K562 (cell line): ENCODE measurements around the gene PRMT2. TPM values are rescaled to one million over a fixed set of nuclear protein-coding genes. Genes with fewer than 3 reads are reported as not detected.

Source experiments
- ASH1L ChIP-seq: fragments of 450-650 bp; IDR thresholded peaks from 2 replicates; pipeline ENCODE4 v1.6.1; 2018; ENCODE audit warnings: borderline replicate concordance, mild to moderate bottlenecking, low read depth; ENCODE audit not compliant: partially characterized antibody
- BACH1 ChIP-seq: fragments of 200-800 bp; sonication (Bioruptor generic); IDR thresholded peaks from 2 replicates; pipeline ENCODE4 v1.6.1; 2016; ENCODE audit warnings: missing genetic modification characterization, missing compliant biosample characterization
- CBX3 ChIP-seq, 2 experiments: IDR thresholded peaks; 1 replicate in 1 of 2; 2 replicates in 1 of 2; pipeline ENCODE4 v1.6.1; 2012; ENCODE audit warnings: inconsistent platforms in 2 of 2, low read length in 2 of 2, borderline replicate concordance in 1 of 2, control low read depth in 1 of 2
- CHCHD3 ChIP-seq: fragments of 250-450 bp; sonication (Bioruptor Pico); IDR thresholded peaks from 2 replicates; pipeline ENCODE4 v2.1.2; 2022; ENCODE audit warnings: mild to moderate bottlenecking
- DDX20 ChIP-seq: fragments of 450-650 bp; IDR thresholded peaks from 2 replicates; pipeline ENCODE4 v1.6.1; 2016; ENCODE audit warnings: missing genetic modification characterization, low read depth, mild to moderate bottlenecking, missing compliant biosample characterization, moderate library complexity
- GTF2B ChIP-seq: IDR thresholded peaks from 2 replicates; pipeline ENCODE4 v1.6.1; 2011; ENCODE audit not compliant: insufficient read length; ENCODE audit errors: extremely low read depth
- MLLT1 ChIP-seq, 2 experiments: fragments of 450-650 bp; IDR thresholded peaks; 2 replicates each; pipeline ENCODE4 v1.6.1; 2016
- MTA2 ChIP-seq: fragments of 450-650 bp; IDR thresholded peaks from 2 replicates; pipeline ENCODE4 v1.6.1; 2016; ENCODE audit warnings: low read depth
- POLR2AphosphoS5 ChIP-seq: IDR thresholded peaks from 2 replicates; pipeline ENCODE4 v1.6.1; 2011; ENCODE audit warnings: mild to moderate bottlenecking, low read depth, low read length, moderate library complexity; ENCODE audit not compliant: control insufficient read depth, insufficient read depth
- RNF2 ChIP-seq: sonication (generic); IDR thresholded peaks from 2 replicates; pipeline ENCODE4 v1.6.1; 2016
- SAFB2 ChIP-seq: fragments of 200-400 bp; formaldehyde crosslinking; IDR thresholded peaks from 2 replicates; pipeline ENCODE4 v1.6.1; 2018; ENCODE audit warnings: borderline replicate concordance, low read length, low read depth, moderate library complexity; ENCODE audit not compliant: severe bottlenecking
- SMAD2 ChIP-seq: fragments of 150-350 bp; IDR thresholded peaks from 2 replicates; pipeline ENCODE4 v1.6.1; 2014; ENCODE audit warnings: low read depth, mild to moderate bottlenecking, low read length
- TEAD2 ChIP-seq: fragments of 450-650 bp; IDR thresholded peaks from 2 replicates; pipeline ENCODE4 v1.6.1; 2016; ENCODE audit warnings: missing genetic modification characterization, control low read depth, missing compliant biosample characterization
- ZNF175 ChIP-seq: fragments of 200-800 bp; sonication (Bioruptor generic); IDR thresholded peaks from 2 replicates; pipeline ENCODE4 v1.6.1; 2016; ENCODE audit warnings: low read depth, mild to moderate bottlenecking, missing genetic modification characterization, missing compliant biosample characterization
- ZNF24 ChIP-seq: fragments of 450-650 bp; IDR thresholded peaks from 2 replicates; pipeline ENCODE4 v1.6.1; 2016
- ZNF76 ChIP-seq: fragments of 250-450 bp; sonication (Bioruptor Pico); IDR thresholded peaks from 2 replicates; pipeline ENCODE4 v1.4.0; 2020; ENCODE audit warnings: mild to moderate bottlenecking, moderate library complexity, borderline replicate concordance
- polyA plus RNA-seq, 8 experiments: library from polyadenylated mRNA; depleted of rRNA in 4 of 8; stranded (reverse) in 5 of 8; unstranded in 3 of 8; fragments of >200 nt; fragmentation: Nextera tagmentation in 2 of 8; fragmentation: Illumina TruSeq in 1 of 8; extraction: Ambion mirVana in 2 of 8; extraction: Trizol in 1 of 8; gene quantifications; 2 replicates each; pipeline versions ENCODE4 v1.2.1 to v1.2.3, GENCODE V29; 2011 to 2014; ENCODE audit warnings: inconsistent platforms in 1 of 8, missing spikeins in 1 of 8
- total RNA-seq, 7 experiments: library from RNA; depleted of rRNA in 6 of 7; stranded (reverse); fragments of >200 nt in 6 of 7; fragmentation: Illumina TruSeq in 2 of 7; extraction: Trizol in 2 of 7; gene quantifications; 2 replicates each; pipeline versions ENCODE4 v1.2.1 to v1.2.3, GENCODE V29; 2011 to 2021; ENCODE audit warnings: low replicate concordance in 1 of 7
- TF ChIP-seq, protein P1 (sequence below): fragments of 450-650 bp; IDR thresholded peaks from 2 replicates; pipeline ENCODE4 v1.6.1; 2016; ENCODE audit warnings: missing biosample characterization, missing genetic modification characterization
- TF ChIP-seq, protein P2 (sequence below): fragments of 450-650 bp; IDR thresholded peaks from 2 replicates; pipeline ENCODE4 v1.7.1; 2018; ENCODE audit warnings: mild to moderate bottlenecking, low read depth; ENCODE audit not compliant: partially characterized antibody
- TF ChIP-seq, protein P3 (sequence below): fragments of 250-450 bp; sonication (Bioruptor Pico); IDR thresholded peaks from 2 replicates; pipeline ENCODE4 v1.9.0; 2021; ENCODE audit warnings: mild to moderate bottlenecking, inconsistent platforms

PRMT2 gene
- total and polyA plus RNA-seq, 9 of the 15 experiments (the other 6 are each of a cell fraction or from before 2014, with no cell fraction given): 37.2 to 85.7 (median 59.3) TPM

DNA sequence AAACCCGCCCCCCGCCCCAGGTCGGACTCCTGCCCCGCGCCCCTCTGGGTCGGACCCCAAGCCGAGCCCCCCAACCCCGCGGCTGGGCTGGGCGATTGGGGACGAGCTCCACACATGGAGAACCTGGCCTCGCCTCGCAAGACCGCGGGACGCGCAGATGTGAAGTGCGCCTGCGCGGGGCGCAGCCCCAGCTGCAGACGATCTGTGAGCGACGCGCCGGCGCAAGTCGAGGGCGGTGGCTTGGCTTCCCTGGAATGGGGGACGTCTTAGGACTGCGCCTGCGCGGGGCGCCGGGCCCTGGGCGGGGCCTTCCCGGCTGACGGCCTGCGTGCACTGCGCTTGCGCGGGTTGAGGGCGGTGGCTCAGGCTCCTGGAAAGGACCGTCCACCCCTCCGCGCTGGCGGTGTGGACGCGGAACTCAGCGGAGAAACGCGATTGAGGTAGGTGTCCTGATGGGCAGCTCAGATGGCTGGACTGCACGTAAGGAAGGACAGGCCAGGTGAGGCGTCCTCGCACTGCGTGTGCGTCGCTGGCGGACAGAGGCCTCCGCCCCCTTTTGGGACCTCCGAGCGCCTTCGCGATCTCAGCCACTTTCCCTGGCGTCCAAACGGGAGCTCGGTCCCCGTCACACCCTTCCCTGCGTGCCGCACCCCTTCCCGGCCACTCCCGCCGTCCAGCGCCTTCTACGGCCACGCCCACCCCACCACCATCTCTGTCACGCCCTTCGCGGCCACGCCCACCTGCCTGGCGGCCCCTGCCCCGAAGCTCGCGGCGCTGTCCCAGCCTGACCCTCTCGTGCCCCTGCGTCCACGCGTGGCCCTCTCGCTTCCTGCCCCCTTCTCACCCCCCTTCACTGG, at the start of gene PRMT2 (continued):
- peak in 1 of 2 experiments; percentile 37; a peak in 1 of 4 replicates for TF ChIP-seq MLLT1 (IDR thresholded peaks at IDR 0.05)
- no peak; a peak in 1 of 3 replicates for TF ChIP-seq CBX3 (IDR thresholded peaks at IDR 0.05; ENCODE audit: borderline replicate concordance in 1 of 2, low read length in 2 of 2)
- peak; percentile 36 for TF ChIP-seq MTA2
- TF ChIP-seq SMAD2: no peak
- TF ChIP-seq, protein P1, sequence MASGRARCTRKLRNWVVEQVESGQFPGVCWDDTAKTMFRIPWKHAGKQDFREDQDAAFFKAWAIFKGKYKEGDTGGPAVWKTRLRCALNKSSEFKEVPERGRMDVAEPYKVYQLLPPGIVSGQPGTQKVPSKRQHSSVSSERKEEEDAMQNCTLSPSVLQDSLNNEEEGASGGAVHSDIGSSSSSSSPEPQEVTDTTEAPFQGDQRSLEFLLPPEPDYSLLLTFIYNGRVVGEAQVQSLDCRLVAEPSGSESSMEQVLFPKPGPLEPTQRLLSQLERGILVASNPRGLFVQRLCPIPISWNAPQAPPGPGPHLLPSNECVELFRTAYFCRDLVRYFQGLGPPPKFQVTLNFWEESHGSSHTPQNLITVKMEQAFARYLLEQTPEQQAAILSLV (tag): no peak
- TF ChIP-seq, protein P2, sequence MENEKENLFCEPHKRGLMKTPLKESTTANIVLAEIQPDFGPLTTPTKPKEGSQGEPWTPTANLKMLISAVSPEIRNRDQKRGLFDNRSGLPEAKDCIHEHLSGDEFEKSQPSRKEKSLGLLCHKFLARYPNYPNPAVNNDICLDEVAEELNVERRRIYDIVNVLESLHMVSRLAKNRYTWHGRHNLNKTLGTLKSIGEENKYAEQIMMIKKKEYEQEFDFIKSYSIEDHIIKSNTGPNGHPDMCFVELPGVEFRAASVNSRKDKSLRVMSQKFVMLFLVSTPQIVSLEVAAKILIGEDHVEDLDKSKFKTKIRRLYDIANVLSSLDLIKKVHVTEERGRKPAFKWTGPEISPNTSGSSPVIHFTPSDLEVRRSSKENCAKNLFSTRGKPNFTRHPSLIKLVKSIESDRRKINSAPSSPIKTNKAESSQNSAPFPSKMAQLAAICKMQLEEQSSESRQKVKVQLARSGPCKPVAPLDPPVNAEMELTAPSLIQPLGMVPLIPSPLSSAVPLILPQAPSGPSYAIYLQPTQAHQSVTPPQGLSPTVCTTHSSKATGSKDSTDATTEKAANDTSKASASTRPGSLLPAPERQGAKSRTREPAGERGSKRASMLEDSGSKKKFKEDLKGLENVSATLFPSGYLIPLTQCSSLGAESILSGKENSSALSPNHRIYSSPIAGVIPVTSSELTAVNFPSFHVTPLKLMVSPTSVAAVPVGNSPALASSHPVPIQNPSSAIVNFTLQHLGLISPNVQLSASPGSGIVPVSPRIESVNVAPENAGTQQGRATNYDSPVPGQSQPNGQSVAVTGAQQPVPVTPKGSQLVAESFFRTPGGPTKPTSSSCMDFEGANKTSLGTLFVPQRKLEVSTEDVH: peak; percentile 63
- no peak; the same call in 1 of the 2 replicates for TF ChIP-seq CHCHD3 (CRISPR knock-in tag)
- TF ChIP-seq, protein P3, sequence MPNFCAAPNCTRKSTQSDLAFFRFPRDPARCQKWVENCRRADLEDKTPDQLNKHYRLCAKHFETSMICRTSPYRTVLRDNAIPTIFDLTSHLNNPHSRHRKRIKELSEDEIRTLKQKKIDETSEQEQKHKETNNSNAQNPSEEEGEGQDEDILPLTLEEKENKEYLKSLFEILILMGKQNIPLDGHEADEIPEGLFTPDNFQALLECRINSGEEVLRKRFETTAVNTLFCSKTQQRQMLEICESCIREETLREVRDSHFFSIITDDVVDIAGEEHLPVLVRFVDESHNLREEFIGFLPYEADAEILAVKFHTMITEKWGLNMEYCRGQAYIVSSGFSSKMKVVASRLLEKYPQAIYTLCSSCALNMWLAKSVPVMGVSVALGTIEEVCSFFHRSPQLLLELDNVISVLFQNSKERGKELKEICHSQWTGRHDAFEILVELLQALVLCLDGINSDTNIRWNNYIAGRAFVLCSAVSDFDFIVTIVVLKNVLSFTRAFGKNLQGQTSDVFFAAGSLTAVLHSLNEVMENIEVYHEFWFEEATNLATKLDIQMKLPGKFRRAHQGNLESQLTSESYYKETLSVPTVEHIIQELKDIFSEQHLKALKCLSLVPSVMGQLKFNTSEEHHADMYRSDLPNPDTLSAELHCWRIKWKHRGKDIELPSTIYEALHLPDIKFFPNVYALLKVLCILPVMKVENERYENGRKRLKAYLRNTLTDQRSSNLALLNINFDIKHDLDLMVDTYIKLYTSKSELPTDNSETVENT (CRISPR knock-in tag): peak; percentile 77; the same call in 1 of the 2 replicates
- TF ChIP-seq ZNF175 (CRISPR knock-in tag): no peak
- TF ChIP-seq ASH1L: no peak
- TF ChIP-seq POLR2AphosphoS5: peak; percentile 94
- no peak for TF ChIP-seq GTF2B
- TF ChIP-seq DDX20: no peak
- TF ChIP-seq TEAD2: no peak
- no peak for TF ChIP-seq SAFB2
- no peak for TF ChIP-seq RNF2
- no peak for TF ChIP-seq BACH1 (tag)
- TF ChIP-seq ZNF76 (CRISPR knock-in tag): 0 out of 2 replicates have a peak, but pooled peaks have one; percentile 36
- peak; percentile 45; the same call in 1 of the 2 replicates for TF ChIP-seq ZNF24
